B cell (primary cell): ENCODE measurements around the gene HOXC13.

Source experiments
- CTCF ChIP-seq: fragments of 200-600 bp; IDR thresholded peaks from one replicate; pipeline ENCODE4 v1.8.0; 2022; ENCODE audit warnings: antibody characterized with exemption, mild to moderate bottlenecking
- EZH2 ChIP-seq: IDR thresholded peaks from 2 replicates; pipeline ENCODE4 v1.6.1; 2012; ENCODE audit warnings: borderline replicate concordance, low read depth, mild to moderate bottlenecking, moderate library complexity, low read length; ENCODE audit not compliant: insufficient read depth, poor library complexity, severe bottlenecking

DNA sequence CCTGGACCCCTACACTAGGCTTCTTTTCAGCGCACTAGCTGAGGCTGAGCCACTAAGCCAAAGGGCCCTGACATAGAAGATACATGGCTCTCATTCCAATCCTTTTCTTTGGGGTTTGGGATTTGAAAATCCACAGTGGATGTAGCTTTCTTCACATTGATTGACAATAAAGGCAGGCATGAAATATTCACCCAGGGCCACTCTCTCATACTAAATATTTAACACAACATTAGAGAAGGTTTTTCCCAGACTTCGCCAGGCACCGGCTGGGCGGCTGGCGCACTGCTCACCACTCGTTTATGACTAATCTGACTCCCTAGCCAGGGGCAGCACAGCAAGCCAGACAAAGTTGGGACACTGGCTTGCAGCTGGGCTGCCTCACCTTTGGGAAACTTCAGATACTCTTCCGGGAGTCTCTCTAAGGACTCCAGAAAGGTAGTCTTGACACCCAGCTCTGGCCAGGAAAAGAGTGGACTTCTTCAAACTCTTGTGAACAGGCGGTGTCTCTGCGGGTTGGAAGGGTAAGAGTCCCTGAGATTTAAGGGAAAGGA, 33.6 kb downstream of the HOXC13 start:
- no peak for TF ChIP-seq EZH2
- no peak for TF ChIP-seq CTCF
